Osteoblast (primary cell): ENCODE results near the gene DUOXA2. TPM values are rescaled to one million over a fixed set of nuclear protein-coding genes. Genes with fewer than 3 reads are reported as not detected.

Source experiments
- DNase-seq: peaks from one replicate; pipeline ENCODE4 v3.0.0; 2011; ENCODE audit warnings: low spot score, mixed read lengths; ENCODE audit not compliant: insufficient read length; ENCODE audit errors: missing footprints
- H2AFZ ChIP-seq: 2 replicates; pipeline ENCODE4 v1.6.0; 2011; ENCODE audit warnings: mild to moderate bottlenecking, low read length
- H3K27ac ChIP-seq: 2 replicates; pipeline ENCODE4 v1.5.1; 2011; ENCODE audit warnings: mild to moderate bottlenecking, low read depth, low read length, moderate library complexity
- H3K27me3 ChIP-seq: 2 replicates; pipeline ENCODE4 v1.6.0; 2012; ENCODE audit warnings: mild to moderate bottlenecking, control low read depth, inconsistent platforms, low read length, moderate library complexity; ENCODE audit not compliant: insufficient read depth
- H3K36me3 ChIP-seq: 2 replicates; pipeline ENCODE4 v1.5.1; 2011; ENCODE audit warnings: mild to moderate bottlenecking, low read length, control low read depth, moderate library complexity; ENCODE audit not compliant: insufficient read depth
- H3K4me1 ChIP-seq: 2 replicates; pipeline ENCODE4 v1.5.1; 2011; ENCODE audit warnings: mild to moderate bottlenecking, low read length, control low read depth, moderate library complexity; ENCODE audit not compliant: insufficient read depth
- H3K4me2 ChIP-seq: 2 replicates; pipeline ENCODE4 v1.6.0; 2011; ENCODE audit warnings: mild to moderate bottlenecking, low read length; ENCODE audit not compliant: insufficient read depth
- H3K4me3 ChIP-seq: fragments of 200-600 bp; sonication (generic); 3 replicates; pipeline ENCODE4 v1.5.1; 2012; ENCODE audit warnings: mild to moderate bottlenecking, low read length, inconsistent platforms; ENCODE audit not compliant: insufficient read depth
- H3K79me2 ChIP-seq: 2 replicates; pipeline ENCODE4 v1.6.0; 2012; ENCODE audit warnings: mild to moderate bottlenecking, low read length, control low read depth, inconsistent platforms; ENCODE audit not compliant: insufficient read depth
- H3K9me3 ChIP-seq: 2 replicates; pipeline ENCODE4 v1.5.1; 2011; ENCODE audit warnings: low read depth, low read length, control low read depth
- H4K20me1 ChIP-seq: 2 replicates; pipeline ENCODE4 v1.6.0; 2012; ENCODE audit warnings: mild to moderate bottlenecking, low read length, control low read depth; ENCODE audit not compliant: insufficient read depth
- CTCF ChIP-seq: IDR thresholded peaks from 2 replicates; pipeline ENCODE4 v1.5.1; 2011; ENCODE audit warnings: mild to moderate bottlenecking, low read depth, low read length, moderate library complexity; ENCODE audit errors: extremely low read depth
- total RNA-seq: library from RNA; depleted of rRNA; stranded (reverse); fragments of >200 nt; gene quantifications from 2 replicates; pipeline ENCODE4 v1.2.3, GENCODE V29; 2012

Gene DUOXA2
- total RNA-seq, 1 donor: not detected

GRCh38 chr15:45123397-45123796 is 9.3 kb downstream of the DUOXA2 start:
- H3K79me2 ChIP-seq: no peaks in the 10 kb centered on the region
- no peak for DNase-seq
- no peaks in the 10 kb centered on the region for H3K36me3 ChIP-seq
- H3K4me2 ChIP-seq: no peak overlapping the region
- no peak overlapping the region for H2AFZ ChIP-seq
- no peak overlapping the region for H3K4me3 ChIP-seq
- H3K27ac ChIP-seq: no peak overlapping the region
- H3K4me1 ChIP-seq: peaks cover 12% of the 10 kb centered on the region
- peaks cover 26% of the 10 kb centered on the region for H3K27me3 ChIP-seq
- no peaks in the 10 kb centered on the region for H4K20me1 ChIP-seq
- H3K9me3 ChIP-seq: no peaks in the 10 kb centered on the region
- TF ChIP-seq CTCF: no peak

- no peak overlapping the region for H2AFZ ChIP-seq
- DNase-seq: peak; percentile 87
Measured at GRCh38 chr15:45126535-45127158, 12.5 kb downstream of the DUOXA2 start.

GRCh38 chr15:45128971-45129639 is 15.0 kb downstream of the DUOXA2 start:
- Histone ChIP-seq H4K20me1 (no peaks in the 10 kb centered on the region), H3K9me3 (no peaks in the 10 kb centered on the region), H3K36me3 (no peaks in the 10 kb centered on the region), H2AFZ (peak overlapping the region; percentile 26), H3K4me3 (no peak overlapping the region), H3K27ac (no peak overlapping the region), H3K4me2 (peak overlapping the region; percentile 16), H3K79me2 (no peaks in the 10 kb centered on the region), H3K4me1 (no peaks in the 10 kb centered on the region), H3K27me3 (peaks cover 75% of the 10 kb centered on the region)
- peak; percentile 56 for DNase-seq
- TF ChIP-seq CTCF: no peak

More at GRCh38 chr15:45126535-45127158, 12.5 kb downstream of the DUOXA2 start:
- Histone ChIP-seq H3K36me3 (no peaks in the 10 kb centered on the region), H3K4me3 (no peak overlapping the region), H3K79me2 (no peaks in the 10 kb centered on the region), H3K9me3 (no peaks in the 10 kb centered on the region), H4K20me1 (no peaks in the 10 kb centered on the region), H3K4me1 (peaks cover 7% of the 10 kb centered on the region), H3K27me3 (peaks cover 58% of the 10 kb centered on the region), H3K27ac (no peak overlapping the region), H3K4me2 (no peak overlapping the region)
- peak; percentile 82 for TF ChIP-seq CTCF

- Histone ChIP-seq H3K9me3 (no peaks in the 10 kb centered on the region), H3K4me2 (peak within 1 kb of the TSS; percentile 19), H3K4me3 (no peak within 1 kb of the TSS), H3K4me1 (no peaks in the 10 kb centered on the region), H3K79me2 (no peaks in the 10 kb centered on the region), H3K27me3 (peaks cover 78% of the 10 kb centered on the region), H3K36me3 (no peaks in the 10 kb centered on the region), H3K27ac (no peak within 1 kb of the TSS), H2AFZ (peak within 1 kb of the TSS; percentile 26), H4K20me1 (no peaks in the 10 kb centered on the region)
- no peak for TF ChIP-seq CTCF
- peak; percentile 88 for DNase-seq
Measured at GRCh38 chr15:45129651-45130129, 15.6 kb downstream of the DUOXA2 start, which contains the start of the genes DUOX1 and DUOXA1. Gene DUOX1 (plus strand): TSS chr15:45129994. CDS start chr15:45131967, 1,973 bp downstream. Gene DUOXA1 (minus strand): TSS chr15:45129879. CDS start chr15:45123014, 6,865 bp downstream.
